Activated CD4-positive, alpha-beta T cell treated with anti-CD3 and anti-CD28 coated beads, Interleukin-2, amount 50 U/mL, for 24 hours (primary cell): ENCODE data around the gene PRSS2.
"Not testable (repeated sequence)": the region's sequence is repeated elsewhere in the genome, so short reads cannot be mapped to it uniquely, and the experiment has no call there.

Source experiments
- DNase-seq, 2 donors: peaks; one replicate each; pipeline ENCODE4 v3.0.0-alpha.2; 2020; ENCODE audit warnings: low read depth in 1 of 2, low spot score in 1 of 2

PRSS2 gene

DNA sequence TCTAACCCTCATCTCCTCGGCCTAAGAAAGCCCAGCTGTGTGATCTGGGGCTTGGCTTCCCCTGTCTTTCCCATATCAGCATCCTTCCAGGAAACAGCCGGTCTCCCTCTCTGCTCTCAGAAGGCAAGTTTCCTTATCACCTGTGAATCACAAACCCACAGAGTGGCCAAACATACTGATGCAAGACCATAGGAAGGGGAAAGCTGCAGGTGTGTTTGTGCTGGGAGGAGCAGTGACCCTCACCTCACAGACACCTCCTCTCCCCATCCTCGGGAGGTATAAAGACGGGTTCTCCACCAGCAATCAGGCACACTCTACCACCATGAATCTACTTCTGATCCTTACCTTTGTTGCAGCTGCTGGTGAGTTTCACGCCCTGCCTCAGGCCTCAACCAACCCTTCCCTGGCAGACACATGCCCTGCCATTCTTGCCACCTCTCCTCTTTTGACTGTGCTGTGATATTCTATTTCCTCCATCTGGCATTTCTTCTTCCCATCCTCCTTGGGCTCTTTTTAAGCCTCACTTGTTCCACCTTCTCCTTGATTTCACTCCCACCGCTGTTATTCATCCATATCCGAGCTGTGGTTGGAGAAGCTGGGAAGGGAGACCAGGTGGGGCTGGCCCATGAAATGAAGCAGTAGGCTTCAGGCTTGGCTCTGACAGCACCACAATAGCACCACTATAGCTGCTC is at the start of gene PRSS2:
TSS of gene PRSS2 (plus strand) at position 310 of the 692 bp plus-strand sequence. CDS start at position 323, 13 bp downstream.
- DNase-seq, result no peak

DNA sequence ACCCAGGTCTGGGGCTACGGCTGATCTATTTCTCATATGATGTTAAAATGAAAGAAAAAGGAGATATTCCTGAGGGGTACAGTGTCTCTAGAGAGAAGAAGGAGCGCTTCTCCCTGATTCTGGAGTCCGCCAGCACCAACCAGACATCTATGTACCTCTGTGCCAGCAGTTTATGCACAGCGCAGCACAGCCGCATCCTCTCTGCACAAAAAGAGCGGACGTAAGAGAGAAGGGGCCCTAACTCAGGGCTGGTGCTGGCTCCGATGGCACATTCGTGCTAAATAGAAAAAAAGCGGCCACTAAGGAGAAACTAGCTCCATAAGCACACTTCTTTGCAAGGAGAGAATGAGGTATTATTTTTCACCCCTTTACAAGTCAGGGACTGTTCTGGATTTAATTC is 49.8 kb upstream of the PRSS2 start:
- no peak for DNase-seq

DNA sequence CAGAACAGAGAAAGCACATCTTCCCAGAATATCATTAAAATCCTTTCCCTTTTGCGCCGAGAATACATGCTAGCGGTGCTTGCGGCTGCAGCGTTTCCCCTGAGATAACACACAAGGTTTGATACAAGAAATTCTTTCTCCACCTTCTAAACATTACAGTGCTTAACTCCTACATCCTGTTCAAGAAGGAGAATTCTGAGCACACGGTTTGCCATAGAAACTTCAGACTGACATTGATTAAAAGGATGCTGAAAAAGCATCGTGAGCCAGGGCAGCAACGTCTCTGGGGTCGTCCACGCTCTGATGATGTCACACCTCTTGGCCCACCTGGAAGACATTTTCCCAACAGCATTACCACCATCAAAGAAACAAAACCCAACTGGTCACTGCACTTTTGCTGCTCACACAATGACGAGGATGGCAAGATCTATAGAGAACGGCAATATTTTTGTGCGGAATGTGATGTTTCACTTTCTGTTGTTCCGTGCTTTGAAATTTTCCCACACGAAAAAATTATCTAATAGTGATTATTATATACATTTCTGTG is 48.4 kb upstream of the PRSS2 start:
- DNase-seq, result no peak

DNA sequence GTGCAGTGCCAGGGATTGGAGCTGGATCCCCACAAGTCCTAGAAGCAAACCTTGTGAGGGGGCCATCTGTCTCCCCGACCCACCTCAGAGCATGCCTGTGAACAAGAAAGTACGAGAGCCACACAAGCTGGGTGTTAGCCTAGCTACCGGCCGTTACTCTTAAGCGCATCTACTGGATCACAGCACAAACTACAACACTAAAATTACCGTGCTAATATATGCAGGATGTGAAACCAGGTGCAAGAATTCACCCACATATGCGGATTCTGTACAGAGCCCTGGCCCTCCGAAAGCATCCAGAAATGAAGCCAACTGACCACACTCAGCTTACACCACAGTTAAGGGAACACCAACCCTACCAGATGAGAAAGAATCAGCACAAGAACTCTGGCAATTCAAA is 37.5 kb upstream of the PRSS2 start:
- DNase-seq, result no peak

DNA sequence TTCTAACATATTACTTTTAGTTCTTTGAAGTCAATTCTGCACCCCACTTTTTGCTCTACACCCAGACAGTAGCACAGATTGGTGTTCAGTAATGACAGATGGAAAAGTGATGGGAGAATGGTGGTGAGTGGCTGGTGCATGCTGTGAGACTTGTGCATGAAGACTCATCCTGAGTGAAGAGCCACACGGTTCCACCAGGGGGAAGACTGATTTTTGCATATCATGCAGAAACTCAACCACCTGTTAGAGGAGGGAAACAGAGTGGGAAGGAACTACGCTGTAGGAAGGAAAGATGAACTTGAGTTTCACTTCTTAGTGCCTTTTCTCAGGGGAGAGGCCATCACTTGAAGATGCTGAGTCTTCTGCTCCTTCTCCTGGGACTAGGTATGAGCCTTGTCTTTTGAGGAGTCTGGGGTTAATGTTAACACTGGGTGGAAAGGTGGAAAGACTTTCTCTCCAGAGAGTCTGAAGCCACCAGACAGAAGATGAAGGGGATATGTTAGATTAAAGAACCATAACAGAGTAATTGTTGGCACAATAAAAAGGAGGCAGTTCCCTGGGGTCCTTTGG is 30.8 kb upstream of the PRSS2 start:
- DNase-seq, result no peak

DNA sequence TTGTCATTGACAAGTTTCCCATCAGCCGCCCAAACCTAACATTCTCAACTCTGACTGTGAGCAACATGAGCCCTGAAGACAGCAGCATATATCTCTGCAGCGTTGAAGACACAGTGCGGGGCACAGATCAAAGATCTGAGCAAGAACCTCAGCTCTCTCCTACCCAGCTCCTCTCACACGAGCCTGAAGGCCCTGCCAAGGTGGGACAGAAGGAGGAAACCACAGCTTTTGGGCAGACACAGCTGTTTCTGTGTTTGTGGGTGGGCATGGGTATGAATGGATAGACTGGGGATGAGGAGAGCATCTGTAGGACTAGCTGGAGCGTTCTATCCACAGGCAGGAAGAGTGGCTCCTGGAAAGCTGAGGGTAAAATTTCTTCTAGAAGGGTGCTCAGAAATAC is 30.0 kb upstream of the PRSS2 start:
- DNase-seq, result no peak

DNA sequence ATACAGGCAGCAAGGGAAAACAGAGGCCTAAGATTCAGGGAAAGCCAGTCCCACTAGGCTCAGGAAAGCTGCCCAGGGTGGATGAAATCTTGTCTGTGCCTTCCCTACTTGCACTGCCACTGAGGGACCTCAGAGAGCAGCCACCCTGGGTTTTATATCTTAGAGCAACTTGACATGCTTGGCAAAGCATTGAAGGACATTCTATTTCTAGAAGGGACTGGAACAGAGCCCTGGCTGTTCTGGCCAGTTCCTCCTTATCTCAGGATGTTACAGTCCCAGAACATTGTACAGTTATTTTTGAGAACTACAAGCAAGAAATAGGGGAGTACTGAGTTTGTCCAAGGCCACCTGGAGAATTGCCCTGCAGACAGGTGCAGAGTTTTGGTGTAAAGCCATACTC is 28.8 kb upstream of the PRSS2 start:
- DNase-seq, result not testable (repeated sequence)

DNA sequence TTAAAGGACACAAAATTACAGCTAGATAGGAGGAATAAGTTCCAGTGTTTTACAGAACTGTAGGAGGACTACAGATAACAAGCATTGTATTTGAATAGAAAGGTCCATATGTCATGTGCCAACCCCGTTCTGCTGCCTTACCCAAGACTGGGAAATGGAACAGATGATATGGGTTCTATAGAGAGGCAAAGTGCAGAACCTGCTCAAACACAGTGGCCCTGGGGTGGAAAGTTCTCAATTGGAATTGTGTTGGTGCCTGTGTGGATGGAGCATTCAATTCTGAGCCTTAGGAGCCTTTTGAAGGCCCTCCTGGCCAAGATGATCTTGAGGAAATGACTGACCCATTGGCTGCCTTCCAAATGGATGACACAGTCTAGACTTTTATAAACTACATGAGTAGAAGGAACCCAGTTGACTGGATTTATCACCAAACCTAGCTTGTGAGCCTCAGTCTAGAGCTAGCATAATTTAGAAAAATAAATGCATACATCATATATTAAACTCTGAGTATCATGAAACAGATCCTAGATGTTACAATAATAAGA is 25.6 kb upstream of the PRSS2 start:
- DNase-seq, result no peak

DNA sequence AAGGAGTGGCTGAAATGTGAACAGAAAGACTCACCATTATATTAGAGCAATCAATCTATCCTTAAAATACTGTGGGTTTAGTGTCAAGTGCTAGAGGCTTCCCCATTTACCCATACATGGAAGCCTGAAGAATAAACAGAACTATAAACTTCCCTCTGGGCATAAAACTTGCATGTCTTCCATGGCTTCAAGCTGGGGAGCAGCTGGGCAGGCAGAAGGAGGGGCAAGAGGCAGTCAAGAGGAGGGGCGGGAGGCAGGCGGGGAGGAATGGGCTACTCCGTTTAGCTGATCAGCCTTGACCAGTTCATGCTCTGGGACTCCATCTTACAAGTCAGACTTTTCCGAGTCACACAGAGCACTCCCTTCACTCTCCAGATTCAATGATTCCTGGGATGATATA is 25.0 kb upstream of the PRSS2 start:
- no peak for DNase-seq

DNA sequence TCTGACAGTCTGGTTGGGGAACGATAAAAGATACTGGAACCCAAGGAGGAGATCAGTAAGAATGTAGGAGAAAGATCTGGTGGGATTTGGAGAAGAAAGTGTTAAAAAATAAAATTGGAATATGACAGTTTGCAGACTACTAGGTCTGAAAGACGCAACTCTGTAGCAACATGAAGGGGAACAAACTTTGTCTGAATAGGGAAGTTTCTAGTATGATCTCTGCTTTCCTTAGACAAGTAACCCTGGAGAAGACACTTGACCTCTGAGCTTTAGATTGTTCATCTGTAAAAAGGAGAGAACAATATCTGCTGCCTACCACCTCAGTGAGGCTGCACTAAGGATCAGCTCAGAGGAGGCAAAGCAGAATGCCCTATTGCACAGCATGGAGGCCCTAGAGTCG is 24.5 kb upstream of the PRSS2 start:
- no peak for DNase-seq

DNA sequence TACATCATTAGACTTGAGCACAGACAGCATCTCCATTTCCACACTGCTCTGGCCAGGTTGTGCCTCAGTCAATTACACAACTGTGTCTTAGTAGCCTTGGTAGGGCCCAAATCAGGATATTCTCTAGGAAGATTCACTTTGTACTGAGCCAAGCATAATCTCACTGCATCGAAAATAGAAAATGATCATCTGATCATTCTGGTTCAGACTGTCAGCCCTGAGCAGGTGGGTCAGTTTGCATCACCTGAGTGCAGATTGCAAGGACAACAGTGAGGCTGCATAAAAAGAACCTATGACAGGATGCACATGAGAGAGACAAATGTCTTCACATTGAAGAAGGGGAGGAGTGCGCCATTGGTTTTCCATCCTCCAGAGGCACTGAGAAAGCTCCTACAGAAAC is 22.4 kb upstream of the PRSS2 start:
- not testable (repeated sequence) for DNase-seq

DNA sequence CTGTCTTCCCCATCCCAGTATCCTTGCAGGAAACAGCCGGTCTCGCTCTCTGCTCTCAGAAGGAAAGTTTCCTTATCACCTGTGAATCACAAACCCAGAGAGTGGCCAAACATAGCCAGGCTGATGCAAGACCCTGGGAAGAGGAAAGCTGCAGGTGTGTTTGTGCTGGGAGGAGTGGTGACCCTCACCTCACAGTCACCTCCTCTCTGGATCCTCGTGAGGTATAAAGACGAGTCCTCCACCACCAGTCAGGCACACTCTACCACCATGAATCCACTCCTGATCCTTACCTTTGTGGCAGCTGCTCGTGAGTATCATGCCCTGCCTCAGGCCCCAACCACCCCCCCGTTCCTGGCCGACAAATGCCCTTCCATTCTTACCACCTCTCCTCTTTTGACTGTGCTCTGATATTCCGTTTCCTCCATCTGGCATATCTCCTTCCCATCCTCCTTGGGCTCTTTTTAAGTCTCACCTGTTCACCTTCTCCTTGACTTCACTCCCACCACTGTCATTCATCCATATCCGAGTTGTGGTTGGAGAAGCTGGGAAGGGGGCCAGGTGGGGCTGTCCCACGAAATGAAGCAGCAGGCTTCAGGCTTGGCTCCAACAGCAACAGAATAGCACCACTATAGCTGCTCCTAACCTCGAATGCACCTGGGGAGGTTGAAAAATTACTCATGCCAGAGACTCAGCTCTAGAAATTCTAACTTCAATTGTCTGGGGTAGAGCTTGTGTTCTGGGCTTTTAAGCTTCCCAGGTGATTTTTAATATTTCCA is 21.4 kb upstream of the PRSS2 start, which contains the start of gene PRSS1:
TSS of gene PRSS1 (plus strand) at position 255 of the 776 bp plus-strand sequence. CDS start at position 268, 13 bp downstream.
- no peak for DNase-seq

DNA sequence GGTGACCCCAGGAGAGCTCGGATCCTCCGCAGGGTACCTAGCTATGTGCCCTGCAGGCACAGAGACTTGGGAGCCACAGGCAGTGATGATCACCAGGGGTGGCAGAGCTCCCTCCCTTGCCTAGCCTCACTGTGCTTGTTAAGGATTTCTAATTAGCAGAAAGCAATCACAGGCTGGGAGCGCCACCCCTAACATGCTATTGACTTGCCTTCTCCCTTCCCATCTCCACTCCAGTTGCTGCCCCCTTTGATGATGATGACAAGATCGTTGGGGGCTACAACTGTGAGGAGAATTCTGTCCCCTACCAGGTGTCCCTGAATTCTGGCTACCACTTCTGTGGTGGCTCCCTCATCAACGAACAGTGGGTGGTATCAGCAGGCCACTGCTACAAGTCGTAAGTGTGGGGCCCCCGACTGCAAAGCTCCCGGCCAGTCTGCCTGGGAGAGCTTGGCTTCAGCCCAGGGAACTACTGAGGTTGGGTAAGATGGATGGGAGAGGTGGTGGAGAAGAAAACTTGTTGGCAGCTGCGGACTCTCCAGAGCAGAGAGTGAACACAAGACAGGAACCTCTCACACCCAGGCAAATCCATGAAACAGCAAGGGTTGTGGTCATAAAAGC is 20.3 kb upstream of the PRSS2 start:
- no peak for DNase-seq

DNA sequence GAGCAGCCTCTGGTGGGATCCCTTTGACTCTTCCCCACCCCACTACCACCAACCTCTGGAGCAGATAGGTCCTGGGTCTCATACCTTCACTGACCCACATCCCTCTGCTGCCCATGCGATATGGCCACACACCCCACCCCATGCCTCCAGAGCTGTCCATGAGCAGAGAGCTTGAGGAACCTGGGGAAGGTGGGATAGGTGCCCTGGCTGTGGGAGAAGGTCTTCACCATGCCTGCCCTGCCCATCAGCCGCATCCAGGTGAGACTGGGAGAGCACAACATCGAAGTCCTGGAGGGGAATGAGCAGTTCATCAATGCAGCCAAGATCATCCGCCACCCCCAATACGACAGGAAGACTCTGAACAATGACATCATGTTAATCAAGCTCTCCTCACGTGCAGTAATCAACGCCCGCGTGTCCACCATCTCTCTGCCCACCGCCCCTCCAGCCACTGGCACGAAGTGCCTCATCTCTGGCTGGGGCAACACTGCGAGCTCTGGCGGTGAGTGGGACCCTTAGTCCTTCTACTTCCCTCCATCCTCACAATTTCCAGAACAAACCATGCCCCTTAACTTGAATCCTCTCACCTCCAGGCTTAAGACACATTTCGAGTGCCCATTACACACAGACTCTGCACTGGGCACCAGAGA is 19.1 kb upstream of the PRSS2 start:
- DNase-seq, result not testable (repeated sequence)

DNA sequence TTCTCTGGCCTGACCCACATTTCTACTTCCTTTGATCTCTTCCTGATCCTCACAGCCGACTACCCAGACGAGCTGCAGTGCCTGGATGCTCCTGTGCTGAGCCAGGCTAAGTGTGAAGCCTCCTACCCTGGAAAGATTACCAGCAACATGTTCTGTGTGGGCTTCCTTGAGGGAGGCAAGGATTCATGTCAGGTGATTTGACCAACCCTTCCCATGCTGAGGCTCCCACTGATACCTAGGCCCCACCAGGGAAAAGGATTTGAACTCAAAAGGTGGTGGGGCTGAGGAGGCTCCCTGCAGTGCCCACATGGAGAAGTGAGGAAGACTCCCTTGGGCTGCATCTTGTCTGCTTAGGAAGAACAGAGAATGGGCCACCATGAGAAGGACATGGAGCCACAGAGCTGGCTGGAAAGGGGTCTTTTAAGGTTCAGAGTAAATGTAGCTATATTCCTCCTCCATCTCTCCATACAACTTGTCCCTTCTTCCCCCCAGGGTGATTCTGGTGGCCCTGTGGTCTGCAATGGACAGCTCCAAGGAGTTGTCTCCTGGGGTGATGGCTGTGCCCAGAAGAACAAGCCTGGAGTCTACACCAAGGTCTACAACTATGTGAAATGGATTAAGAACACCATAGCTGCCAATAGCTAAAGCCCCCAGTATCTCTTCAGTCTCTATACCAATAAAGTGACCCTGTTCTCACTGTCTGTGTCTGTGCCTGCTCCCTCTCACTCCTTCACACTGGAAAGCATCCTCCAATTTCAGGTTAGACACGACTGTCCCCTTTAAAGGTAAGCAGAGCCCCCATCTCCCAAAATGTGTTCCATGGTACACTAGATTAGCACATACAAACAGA is 18.2 kb upstream of the PRSS2 start:
- no peak for DNase-seq

DNA sequence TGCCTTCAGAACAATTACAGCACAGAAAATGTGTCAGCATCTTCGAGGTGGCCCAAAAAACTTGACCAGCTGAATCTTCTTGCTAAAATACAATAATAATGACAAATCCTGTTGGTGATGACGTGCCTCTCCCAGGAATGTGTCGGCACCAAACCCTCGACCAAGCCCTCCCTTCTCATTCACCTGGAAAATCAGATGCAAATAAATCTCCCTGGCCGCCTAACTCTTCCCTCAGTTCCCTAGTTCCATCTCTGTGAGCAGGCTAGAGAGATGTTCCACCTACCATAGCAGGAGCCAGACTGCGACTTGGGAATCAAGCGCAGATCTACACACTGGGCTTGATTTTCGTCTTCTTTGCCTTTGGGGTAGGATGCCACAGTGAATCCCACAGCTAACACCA is 17.4 kb upstream of the PRSS2 start:
- DNase-seq, result no peak

DNA sequence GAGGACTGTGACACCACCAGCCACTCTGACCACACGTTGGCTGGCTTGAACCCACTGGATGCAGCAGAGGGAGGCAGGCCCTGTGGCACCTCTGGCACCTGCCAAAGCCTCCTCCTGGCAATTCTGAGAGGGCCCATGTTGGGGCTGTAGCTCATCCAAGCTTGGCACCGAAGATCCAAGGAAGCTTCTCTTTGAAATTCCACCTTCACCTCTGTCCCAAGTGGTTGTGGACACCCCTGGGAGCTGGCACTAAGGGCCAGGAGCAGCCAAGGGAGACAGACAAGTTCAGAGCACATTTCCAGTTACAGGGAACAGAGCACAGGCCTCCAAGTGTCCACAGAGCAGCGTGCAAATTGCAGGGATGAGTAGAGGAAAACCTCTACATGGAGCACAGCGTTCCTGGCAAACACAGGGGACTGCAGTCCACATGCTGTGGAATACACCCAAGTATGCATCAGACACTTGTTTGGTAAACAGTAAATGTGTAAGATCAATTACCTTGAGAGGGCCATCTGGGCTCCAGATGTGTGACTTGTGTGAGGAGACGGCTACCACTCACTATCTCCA is 16.8 kb upstream of the PRSS2 start:
- DNase-seq, result not testable (repeated sequence)

DNA sequence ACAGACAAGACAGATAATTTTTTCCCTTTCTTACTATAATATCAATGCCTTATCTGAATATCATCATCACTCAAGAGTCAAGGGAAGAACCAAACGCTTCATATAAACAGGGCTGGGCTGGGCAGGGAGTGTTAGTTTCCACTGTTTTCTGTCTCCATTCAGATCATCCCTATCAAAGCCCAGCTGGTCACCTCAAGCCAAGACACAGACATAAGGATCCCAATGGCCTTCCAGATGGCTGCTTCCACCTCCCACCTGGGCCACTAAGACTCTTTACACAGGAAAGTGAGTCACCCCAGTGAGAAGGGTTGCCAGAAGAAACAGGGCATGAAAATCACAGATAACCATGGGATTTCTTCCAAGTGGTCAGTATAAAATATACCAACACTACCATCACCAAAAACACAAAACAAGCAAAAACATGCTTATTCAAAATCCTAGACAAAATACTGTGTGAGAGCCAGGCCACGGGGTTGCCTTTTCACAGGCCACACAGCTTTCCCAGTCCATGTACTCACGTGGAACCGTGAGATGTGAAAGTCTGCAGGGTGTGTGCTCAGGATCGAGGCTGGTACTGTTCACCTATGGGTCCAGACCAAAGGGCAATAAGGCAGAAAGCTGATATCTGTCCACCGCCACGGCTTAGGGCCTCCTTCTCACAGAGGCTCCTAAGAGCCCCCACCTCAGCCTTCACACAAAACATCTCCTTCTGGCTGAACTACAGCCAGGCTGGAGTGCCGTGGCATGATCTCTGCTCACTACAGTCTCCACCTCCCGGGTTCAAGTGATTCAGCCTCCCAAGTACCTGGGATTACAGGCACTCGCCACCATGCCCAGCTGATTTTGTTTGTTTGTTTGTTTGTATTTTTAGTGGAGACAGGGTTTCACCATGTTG is 15.8 kb upstream of the PRSS2 start:
- no peak for DNase-seq
